Activated CD8-positive, alpha-beta memory T cell treated with anti-CD3 and anti-CD28 coated beads for 4 hours (primary cell): ENCODE results near the gene OGFR.

Source experiments
- DNase-seq, 2 donors: peaks; one replicate each; pipeline ENCODE4 v3.0.0-alpha.2; 2020; ENCODE audit warnings: low read depth in 2 of 2

Gene OGFR

DNA sequence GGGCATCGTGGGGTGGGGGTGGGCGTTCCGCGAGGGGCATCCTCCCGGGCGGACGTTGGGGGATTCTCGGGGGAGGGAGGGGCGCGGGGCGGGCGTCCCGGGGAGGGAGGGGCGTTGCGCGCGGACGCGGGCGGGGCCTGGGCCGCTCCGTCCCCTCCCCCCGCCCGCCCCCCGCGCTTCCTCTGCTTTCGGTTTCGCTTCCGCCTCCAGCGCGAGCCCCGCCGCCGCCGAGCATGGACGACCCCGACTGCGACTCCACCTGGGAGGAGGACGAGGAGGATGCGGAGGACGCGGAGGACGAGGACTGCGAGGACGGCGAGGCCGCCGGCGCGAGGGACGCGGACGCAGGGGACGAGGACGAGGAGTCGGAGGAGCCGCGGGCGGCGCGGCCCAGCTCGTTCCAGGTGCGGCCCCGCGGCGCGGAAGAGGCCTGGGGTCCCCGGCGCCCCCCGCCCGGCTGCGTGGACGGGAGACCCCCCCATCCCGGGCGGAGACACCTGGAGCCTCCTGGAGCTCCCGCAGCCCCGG, at the start of gene OGFR:
OGFR (plus strand) TSS at position 209 of the 528 bp plus-strand sequence; CDS start at position 234, 25 bp downstream.
- DNase-seq, result peak; percentile 57 to 62

DNA sequence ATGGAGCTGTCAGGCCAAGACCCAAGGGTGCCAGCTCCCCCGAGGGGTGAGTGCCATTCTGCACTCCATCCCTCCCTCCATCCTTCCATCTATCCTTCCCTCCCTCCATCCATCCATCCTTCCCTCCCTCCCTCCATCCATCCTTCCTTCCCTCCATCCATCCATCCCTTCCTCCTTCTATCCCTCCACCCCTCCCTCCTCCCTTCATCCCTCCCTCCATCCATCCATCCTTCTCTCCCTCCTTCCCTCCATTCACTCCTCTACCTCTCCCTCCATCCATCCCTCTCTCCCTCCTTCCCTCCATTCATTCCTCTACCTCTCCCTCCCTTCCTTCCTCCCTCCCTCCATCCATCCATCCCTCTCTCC, 49.7 kb upstream of the OGFR start:
- no peak for DNase-seq

DNA sequence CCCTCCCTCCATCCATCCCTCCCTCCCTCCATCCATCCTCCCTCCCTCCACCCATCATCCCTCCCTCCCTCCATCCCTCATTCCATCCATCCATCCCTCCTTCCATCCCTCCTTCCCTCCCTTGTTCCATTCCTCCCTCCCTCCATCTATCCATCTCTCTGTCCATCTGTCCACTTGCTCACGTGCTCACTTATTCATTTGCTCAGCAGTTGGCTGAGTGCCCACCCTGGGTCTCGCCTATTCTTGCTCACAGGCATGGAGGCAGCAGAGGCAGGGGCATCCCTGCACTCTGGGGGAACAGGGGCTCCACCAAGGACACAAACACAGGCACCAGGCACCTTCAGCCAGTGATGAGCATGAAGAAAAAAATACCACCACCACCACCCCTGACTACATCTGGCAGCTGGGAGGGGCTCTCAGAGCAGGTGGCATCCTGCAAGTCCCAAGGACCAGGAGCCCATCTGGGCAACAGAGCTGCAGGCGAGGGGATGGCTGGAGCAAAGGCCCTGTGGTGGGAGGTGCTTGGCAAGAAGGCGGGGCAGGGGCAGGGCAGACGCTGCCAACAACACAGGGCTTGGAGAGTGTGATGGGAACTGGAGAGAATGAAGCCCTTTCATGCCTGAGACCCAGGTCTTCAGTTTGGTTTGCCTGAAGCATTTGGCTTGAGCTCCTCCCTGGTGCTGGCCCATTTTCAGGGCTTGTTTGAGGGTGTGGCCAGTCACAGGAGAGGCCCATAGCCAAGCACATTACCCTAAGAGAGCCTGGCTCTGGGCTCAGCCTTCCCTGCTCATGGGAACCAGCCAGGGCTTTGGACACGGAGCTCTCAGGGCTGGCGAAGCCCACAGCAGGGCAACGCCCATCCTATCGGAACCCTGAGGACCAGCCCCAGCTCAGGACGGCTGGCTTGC, 48.6 kb upstream of the OGFR start:
- DNase-seq, result no peak

GRCh38 chr20:62758226-62758912, 46.3 kb upstream of the OGFR start:
- DNase-seq, result no peak

GRCh38 chr20:62759981-62760431, 44.6 kb upstream of the OGFR start:
- DNase-seq, result no peak

- no peak for DNase-seq
Measured at GRCh38 chr20:62760471-62760855, 44.2 kb upstream of the OGFR start.

DNA sequence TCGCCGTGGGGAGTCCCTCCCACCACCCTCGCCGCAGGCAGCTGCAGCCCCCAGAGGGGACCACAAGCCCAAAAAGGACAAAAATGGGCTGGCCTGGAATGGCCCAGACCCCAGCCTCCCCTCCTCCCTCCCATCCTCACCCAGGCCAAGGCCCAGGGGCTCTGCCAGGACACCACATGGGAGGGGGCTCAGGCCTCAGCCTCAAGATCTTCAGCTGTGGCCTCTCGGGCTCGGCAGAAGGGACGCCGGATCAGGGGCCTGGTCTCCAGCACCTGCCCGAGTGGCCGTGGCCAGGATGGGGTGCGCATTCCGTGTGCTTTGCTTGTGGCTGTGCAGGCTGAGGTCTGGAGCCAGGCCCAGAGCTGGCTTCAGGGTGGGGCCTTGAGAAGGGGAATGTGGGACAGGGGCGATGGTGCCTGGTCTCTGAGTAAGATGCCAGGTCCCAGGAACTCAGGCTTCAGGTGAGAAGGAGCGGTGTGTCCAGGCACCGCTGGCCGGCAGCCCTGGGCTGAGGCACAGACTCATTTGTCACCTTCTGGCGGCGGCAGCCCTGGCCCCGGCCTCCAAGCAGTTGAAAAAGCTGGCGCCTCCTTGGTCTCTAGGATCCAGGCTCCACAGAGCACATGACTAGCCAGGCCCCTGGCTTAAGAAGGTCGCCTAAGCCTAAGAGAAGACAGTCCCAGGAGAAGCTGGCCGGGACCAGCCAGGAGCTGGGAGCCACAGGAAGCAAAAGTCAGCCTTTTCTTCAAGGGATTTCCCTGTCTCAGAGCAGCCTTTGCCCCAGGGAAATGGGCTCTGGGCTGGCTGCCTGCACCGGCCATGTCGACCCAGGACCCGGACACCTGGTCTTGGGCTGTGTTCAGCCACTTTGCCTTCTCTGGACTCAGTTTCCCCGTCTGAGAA, 43.5 kb upstream of the OGFR start:
- DNase-seq, result no peak

GRCh38 chr20:62761759-62762131, 42.9 kb upstream of the OGFR start:
- DNase-seq, result no peak

- no peak for DNase-seq
Measured at GRCh38 chr20:62762376-62762775, 42.3 kb upstream of the OGFR start.

GRCh38 chr20:62762801-62763368, 41.8 kb upstream of the OGFR start:
- DNase-seq, result no peak

- DNase-seq, result no peak
Measured at GRCh38 chr20:62763404-62763803, 41.2 kb upstream of the OGFR start.

DNA sequence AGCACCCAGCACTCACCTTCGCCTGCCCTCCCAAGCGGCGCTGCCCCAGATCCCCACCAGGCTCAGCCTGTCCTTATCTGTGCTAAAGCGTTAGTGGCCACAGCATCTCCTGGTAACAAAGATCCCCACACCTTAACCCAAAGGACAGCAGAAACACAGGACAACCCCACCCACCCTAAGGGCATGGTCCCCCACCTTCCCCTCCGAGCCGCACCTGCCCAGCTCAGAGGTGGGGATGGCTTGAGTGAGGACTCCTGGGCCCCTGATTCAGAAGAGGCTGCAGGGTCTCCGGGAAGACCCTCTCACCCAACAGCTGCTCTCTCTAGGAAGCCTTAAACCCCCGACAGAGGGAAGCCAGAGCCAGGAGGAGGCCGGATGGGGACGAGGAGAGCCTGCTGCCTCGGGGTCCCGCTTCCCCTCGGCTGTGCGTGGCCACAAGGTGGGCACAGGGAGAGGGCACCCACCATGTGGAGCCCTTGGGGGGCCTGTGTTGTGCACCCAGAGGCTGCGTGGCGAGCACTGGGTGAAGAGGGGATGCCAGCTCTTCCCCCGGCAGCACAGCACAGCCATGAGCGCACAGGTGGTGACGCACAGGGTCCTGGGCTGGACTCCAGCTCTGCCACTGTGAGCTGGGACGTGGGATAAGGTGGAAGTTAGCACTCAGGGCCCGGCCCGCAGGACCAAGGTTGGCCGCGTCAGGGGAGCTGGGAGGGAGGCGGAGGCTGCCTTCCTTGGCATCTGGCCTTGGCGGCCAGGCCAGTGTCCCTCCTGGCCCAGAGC, 40.3 kb upstream of the OGFR start:
- no peak for DNase-seq

DNA sequence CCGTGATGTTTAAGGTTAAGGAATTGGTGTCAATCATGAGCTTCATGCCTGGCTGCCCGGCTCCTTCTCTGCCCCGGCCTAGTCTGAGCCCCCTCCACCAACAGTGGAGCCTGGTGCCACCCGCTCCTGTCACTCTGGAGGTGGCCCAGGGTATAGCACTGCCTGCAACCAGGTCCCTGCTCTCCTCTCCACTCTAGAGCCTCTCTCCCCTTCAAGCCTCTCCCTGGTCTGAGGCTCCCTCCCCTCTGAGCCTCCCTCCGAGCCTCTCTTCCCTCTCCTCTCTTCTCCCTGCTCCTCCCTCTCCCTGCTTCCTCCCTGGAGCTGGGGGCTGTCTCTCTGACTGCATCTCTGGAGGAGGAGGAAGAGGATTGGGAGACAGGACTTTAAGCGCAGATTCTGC, 39.6 kb upstream of the OGFR start:
- DNase-seq, result no peak

DNA sequence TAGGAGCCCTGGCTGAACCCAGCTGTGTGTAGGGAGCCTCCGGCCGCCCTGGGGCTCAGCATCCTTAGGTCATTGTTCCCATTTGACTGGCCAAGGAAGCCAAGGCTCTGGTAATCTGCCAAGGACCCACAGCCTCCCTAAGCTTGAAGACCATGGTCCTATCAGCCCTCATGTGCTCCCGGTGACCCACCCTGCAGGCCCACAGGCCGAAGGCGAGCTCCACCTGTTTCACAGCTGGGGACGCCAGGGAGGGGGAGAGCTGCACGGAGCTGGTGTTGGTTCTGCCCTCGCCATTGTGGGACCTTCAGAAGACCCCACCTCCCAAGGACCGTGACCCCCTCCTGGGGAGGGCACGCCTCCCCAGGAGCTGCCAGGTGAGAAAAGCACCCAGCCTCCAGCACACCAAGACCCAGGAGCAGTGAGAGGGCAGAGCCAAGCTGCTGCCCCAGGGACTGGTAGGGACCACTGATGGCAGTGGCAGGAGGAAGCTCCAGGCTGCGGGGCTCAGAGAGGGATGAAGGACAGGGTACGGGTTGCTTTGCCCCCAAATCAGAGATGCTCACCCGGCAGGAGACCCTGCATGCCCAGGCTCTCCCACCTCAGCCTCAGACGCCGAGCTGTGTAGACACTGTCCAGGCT, 39.1 kb upstream of the OGFR start:
- DNase-seq, result no peak

GRCh38 chr20:62766071-62766450, 38.6 kb upstream of the OGFR start:
- no peak for DNase-seq

DNA sequence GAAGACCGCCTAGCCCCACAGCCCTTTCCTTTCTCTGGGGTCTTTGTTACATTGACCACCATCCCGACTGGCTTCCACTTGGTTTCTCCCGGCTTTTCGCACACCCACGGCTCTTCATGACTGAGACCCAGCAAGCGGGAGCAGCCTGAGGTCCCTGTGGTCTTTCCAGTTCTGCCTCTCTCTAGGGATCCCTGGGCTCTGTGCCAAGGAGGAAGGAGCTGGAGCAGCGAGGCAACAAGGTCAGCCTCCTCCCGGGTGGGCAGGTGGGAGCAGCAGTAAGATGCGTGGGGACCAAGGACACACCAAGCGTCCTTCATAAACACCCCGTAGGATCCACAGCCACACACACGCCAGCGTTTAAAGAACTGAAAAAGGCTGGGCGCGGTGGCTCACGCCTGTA, 37.9 kb upstream of the OGFR start:
- DNase-seq, result no peak

- DNase-seq, result no peak
Measured at GRCh38 chr20:62768234-62768546, 36.4 kb upstream of the OGFR start.

DNA sequence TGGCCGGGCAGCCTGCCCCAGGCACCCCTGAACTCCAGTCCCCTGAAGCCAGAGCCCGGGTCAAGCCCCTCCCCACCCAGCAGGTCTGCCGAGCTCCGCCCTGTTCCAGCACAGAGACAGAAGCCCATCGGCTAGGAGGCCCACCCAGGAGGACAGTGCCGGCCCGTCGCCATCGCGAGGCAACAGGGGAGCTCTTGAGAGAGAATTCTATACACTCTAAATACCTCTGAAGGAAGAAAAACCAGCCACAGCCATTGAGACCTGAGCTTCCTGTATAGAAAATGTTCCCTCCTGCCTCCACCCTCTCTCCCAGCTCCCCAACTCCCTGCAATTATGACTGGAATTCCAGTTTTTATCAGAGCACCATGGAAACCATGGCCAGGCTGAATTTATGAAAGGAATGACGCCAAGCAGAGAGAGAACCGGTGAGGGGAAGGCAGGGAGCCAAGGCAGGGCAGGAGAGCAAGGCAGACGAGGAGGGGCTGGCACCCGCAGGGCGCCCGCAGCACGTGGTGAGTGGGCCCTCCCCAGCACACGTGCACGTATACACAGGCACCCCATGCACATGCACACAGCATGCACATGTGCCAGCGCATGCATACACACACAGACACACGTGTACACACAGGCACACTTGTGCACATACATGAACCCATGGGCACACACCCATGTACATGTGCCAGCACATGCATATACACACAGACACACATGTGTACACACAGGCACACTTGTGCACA, 35.9 kb upstream of the OGFR start:
- DNase-seq, result no peak

GRCh38 chr20:62769346-62770071, 35.1 kb upstream of the OGFR start:
- no peak for DNase-seq
